Tongue (tissue), 2 donors: ENCODE results near the gene GNB1L. TPM values are rescaled to one million over a fixed set of nuclear protein-coding genes. Genes with fewer than 3 reads are reported as not detected.
A peak's percentile ranks its signal among the peaks of the same experiment; 100 is the strongest.

ENCODE experiments used
- DNase-seq: peaks from one replicate; pipeline ENCODE4 v3.0.0-alpha.2; 2015
- total RNA-seq: library from RNA; depleted of rRNA; stranded (reverse); fragments of >200 nt; gene quantifications from one replicate; pipeline ENCODE4 v1.2.3, GENCODE V29; 2014

The GNB1L gene
- total RNA-seq, 1 donor from 2014 or later, result 6.1 TPM

GRCh38 chr22:19760951-19761724 lies 93.5 kb downstream of the GNB1L start:
- no peak for DNase-seq

GRCh38 chr22:19760058-19760950 lies 94.4 kb downstream of the GNB1L start, which contains the start of gene TBX1:
TBX1 (plus strand) TSS chr22:19760778; CDS start chr22:19760844, 66 bp downstream.
- DNase-seq, result no peak

DNA sequence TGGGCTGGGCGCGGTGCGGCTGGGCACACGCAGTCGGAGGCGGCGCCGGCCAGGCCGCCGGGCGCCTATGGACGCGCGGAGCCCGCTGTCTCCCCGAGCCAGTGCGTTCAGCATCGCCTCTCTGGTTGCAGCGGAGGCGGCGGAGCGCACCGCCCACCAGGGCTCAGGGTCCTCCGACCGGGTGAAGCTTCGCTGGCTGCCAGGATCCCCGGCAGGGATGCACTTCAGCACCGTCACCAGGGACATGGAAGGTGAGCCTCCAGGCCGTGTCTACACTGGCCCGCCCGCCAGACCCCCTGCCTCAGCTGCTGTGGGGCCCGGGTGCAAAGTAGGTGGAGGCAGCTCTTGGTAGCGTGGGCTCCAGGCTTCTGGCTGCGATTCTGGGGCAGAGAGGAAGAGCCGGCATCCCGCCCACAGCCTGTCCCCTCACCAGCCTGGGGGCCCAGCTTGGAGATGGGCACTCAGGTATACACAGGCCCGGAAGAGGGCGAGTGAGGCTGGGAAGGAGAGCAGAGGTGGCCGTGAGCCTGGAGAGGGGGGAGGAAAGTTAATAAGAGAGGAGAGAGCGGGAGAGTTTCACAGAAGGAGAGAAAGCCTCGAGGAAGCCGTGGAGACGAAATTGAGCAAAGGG lies 95.1 kb downstream of the GNB1L start:
- DNase-seq, result peak; percentile 59

DNA sequence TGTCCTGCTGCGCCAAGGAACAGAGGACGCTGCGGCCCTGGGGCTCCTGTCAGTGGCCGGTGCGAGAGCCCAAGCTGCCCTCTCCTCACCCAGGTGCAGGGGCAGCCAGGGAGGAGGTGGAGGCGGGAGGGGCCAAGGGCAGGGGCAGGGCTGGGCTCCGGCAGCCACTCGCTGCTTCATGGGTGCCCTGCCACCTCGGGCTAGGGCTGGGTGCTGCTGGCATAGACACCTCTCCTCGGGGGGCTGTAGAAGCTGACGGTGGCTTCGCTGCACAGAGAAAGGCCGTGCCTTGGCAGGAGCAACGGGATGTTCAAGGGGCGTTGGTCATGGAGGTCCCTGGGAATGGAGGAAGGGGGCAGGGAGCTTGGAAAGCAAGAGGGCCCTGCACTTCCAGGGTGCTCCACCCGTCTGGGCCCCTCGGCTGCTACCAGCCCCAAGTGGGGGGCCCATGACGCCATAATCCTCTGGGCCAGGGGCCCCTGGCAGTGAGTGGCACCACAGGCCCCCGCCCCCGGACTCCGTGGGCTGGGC lies 95.7 kb downstream of the GNB1L start:
- peak; percentile 58 for DNase-seq

GRCh38 chr22:19757985-19758895 lies 96.4 kb downstream of the GNB1L start:
- DNase-seq, result peak; percentile 76

DNA sequence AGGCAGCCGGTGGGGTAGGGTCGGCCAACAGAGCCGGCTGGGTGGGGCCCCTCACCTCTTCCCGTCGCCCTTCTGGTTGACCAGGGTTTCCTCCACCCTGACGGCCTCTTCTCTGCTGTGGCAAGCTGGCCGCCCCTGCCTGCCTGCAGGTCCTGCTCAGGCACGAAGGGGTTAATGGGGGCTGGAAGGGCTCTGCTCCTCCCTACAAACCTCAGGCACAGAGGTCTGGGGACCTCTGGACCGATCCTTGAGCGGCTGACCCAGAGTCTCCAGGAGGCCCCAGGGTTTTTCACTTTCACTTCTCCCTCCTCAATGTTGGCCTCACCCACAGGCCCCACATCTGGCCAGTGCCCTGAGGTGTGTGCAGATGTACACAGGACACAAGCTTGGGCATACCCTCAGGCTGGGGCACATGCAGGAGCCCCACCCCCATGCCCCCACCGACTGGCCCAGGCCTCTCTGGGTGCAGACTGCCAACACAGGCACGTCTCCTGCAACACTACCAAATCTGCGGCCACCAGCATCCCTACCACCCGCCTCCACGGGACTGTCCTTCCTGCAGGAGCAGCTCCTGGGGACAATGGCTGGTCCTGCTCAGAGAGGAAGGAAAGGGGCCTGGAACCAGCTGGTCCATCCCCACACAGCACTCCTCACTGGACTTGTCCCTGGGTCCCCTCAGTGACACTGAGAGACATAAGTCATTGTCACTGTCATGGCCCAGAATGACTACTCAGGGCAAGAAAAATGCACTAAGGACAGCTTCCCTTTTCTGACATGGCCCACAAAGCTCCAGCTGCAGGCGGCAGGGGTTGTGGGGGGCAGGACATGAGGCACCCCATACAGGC lies 97.3 kb downstream of the GNB1L start:
- DNase-seq, result no peak

- DNase-seq, result no peak
These were observed 98.2 kb downstream of the GNB1L start for GRCh38 chr22:19756288-19757128.

GRCh38 chr22:19755722-19756287 lies 98.9 kb downstream of the GNB1L start:
- DNase-seq, result no peak

DNA sequence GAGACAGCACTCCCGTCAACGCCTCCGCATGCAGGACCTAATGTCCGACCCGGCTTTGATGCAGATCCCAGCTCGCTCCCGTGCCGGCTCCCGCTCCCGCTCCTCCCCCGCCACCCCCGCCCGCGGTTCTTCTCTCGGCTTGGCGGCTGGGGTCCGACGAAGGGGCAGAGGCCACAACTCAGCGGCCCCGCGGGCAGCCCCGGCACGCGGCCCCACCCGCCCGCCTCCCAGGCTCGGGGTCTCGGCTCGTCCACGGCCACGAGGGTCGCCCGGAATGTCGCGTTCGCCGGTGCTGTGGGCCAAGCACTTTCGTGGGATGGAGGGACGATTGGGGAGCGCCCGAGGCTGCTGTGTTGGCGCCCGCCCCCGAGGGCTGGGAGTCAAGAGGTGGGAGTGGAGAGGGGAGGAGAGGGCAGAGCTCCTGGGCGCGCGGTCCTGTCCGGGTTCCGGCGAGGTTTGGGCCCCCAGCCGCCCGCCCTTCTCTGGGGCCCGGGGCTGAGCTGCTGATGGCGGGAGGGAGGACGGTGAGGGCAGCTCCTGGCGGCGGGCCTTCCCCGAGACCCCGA lies 99.4 kb downstream of the GNB1L start:
- DNase-seq, result no peak

- no peak for DNase-seq
These were observed 100.0 kb downstream of the GNB1L start for GRCh38 chr22:19754701-19755144.

DNA sequence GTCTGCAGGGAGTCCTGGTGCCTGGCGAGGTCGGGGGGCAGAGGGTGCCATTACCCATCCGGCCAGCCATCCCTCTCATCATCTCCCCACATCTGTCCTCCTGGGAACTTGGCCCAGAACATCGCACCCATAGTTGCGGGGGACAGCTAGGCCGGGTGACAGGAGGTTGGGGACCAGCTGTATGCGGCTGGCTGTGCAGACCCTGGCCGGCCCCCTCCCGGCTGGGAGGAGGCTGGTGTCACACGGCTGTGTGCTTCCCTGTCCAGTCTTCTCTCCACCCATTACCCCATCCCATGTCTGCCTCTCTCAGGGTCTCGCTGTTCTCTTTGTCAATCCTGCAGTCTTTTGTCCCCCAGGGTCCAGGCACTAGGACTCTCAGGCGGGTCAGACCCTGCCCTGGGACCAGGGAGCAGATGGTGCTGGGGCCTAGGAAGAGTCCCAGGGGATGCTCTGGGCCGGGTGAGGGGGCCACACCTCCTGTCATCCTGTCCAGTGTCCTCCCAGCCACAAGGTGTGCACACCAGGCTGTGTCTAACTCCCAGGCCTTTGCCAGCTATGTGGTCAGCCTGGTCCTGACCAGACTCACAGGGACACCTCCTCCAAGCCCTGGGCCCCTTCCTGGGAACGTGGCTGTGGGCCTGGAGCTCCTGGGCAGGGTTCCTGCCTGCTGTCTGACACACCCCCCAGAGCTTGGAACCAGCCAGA lies 100.5 kb downstream of the GNB1L start:
- DNase-seq, result no peak

DNA sequence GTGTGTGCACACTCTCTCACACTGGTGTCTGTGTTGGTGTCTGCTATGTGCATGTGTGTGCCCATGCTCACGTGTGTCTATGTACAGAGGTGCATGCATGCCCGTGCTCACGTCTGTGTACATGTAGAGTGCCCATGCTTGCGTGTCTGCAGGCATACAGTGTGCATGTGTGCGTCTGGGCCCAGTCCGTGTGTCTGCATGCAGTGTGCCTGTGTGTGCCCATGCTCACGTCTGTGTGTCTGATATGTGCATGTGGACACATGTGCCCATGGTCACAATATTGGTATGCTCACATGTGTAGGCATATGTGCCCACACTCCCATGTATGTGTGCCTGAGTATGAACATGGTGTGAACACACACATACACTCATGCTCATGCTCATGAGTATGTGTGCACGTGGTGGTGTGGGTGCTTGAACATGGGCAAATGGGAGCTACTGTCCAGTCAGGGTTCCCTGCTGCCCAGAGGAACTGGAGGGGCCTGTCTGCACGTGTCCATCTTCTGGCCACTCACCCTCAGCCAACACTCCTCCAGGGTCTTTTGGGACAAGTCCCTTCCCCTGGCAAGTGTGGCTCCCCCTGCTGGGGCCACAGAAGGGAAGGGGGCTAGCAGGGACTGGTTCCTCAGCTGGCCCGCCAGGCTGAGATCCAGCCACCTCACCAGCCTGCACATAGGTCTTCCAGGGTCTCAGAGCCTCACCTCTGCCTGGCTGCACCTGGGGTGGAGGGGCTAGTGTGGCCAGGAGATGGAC lies 101.4 kb downstream of the GNB1L start:
- no peak for DNase-seq

DNA sequence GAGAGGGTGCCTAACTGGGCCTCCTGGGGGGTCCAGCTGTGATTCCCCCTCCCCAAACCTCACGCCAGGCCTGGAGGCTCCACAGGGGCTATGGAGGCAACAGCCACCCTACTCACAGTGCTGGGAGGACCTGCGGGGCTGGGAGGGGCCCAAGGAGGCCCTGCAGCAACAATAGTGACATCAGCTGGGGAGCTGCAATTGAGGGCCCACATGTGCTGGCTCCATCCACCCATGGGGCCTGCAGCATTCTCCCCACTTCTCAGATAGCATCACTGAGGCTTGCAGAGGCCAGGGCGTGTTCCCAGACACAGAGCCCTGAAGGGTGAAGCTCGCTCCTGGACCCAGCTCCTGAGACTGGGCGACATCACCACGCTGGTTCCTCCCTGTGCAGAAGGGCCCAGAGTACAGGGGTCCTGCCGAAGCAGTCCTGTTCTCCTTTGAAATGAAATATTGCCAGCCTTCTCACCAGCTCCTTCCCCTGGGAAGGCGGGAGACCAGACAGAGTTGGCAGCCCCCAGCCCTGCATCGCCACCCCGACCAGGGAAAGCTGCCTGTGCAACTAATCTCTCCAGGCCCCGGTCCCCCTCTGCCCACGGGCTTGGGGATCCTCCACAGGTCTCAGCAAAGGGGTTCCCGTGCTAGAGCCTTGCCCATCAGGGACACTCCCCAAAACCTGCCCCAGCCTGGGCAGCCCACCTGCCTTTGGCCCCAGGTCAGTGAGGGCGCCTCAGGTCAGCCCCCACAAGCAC lies 103.0 kb downstream of the GNB1L start:
- DNase-seq, result no peak

- peak; percentile 67 for DNase-seq
These were observed 103.9 kb downstream of the GNB1L start for GRCh38 chr22:19750507-19751490.

DNA sequence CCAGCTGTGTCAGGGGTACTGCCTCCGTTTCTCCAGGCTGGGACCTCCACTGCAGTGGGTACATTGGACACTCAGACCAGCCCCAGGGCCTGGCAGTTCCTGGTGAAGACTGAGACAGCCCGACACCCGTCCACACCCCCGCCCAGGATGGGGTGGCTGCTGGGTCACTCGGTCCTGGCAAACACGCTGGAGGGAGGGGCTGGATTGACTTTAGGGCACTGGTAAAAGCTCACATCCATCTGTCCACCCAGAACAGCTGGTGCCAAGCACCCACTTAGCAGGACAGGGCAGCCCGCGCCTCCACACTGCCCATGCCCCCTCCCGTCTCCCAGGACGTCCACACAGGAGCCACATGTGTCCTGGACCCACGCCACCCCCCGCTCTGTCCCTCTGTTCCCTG lies 104.8 kb downstream of the GNB1L start:
- DNase-seq, result peak; percentile 82
